ENCODE data around the gene B4GALNT3.

Gene B4GALNT3

GRCh38 chr12:479161-479560 is 19.4 kb downstream of the B4GALNT3 start:
- no peak overlapping the region for H3K4me3 ChIP-seq (ENCODE audit: control insufficient read depth, low read depth, low read length)
- DNase-seq (ENCODE audit: low read depth): no peak
- TF ChIP-seq CTCF (IDR thresholded peaks at IDR 0.05; ENCODE audit: control insufficient read depth, insufficient read depth, low read depth, low read length, missing control alignments): no peak

DNA sequence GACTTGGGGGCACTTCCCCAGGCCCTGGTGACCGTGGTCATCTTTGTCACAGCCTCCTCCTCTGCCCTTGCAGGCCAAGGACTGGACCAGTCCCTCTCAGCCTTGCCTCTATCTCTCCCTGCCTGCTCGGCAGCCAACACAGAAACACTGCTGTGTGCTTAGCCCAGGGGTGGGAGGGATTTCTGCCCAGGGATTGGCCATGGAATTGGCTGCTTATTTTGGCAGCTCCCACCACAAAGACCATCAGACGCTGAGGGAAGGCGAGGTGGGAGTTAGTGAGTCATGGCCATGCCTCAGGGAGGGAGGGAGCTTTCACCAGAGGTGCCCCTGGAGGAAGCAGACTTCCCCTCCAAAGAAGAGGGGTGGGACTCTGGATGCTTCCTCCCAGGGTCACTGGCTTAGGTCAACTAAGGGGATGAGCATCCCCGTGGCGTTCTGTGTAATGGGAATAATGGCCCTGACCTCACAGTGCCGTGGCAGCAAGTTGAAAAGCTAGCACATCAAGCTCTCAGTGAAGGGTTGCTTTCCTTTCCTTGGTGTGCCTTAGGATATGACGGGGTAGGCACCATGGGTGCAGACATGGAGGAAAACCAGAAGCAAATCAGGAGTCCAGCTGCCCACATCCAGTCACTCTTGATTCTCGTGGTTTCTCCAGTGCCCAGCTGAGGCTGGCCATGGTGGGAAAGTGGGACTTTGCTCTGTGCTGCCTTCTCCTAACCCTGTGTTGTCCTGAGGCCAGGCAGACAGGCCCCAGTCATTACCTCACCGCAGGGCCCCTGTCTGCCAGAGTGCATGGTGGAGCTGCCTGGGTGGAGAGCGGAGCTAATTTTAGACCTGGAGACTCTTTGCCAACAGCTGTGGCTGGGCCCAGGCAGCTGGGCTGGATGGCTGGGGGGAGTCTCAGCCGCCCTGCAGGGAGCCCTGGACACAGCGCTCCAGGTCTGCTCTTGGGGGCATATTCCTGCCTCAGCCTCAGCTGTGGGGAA is 21.4 kb downstream of the B4GALNT3 start:
- no peak for DNase-seq (ENCODE audit: low read depth)

DNA sequence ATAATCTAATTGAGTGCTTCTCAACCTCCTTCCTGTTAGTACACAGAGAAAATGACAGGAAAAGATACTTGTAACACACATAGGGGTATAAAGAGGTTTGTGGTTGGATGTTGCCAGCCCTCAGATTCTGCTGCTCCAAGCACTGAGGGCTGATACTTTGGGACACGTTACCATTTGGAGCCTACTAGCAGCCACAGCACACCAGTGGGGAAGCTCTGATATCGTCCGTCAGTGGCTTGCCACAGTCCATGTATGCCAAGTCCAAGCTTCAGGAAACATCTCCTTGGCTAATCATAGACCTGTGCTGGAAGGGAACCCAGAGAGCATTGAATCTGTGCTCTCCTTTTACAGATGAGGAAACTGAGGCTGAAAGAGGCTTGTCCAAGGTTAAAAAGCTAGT is 22.3 kb downstream of the B4GALNT3 start:
- TF ChIP-seq CTCF (IDR thresholded peaks at IDR 0.05; ENCODE audit: control insufficient read depth, insufficient read depth, low read depth, low read length, missing control alignments): no peak
- DNase-seq (ENCODE audit: low read depth): no peak
- H3K4me3 ChIP-seq (ENCODE audit: control insufficient read depth, low read depth, low read length): no peak overlapping the region

More for the DNA sequence above, 21.4 kb downstream of the B4GALNT3 start:
- no peak overlapping the region for H3K4me3 ChIP-seq (ENCODE audit: control insufficient read depth, low read depth, low read length)
- no peak for TF ChIP-seq CTCF (IDR thresholded peaks at IDR 0.05; ENCODE audit: control insufficient read depth, insufficient read depth, low read depth, low read length, missing control alignments)

DNA sequence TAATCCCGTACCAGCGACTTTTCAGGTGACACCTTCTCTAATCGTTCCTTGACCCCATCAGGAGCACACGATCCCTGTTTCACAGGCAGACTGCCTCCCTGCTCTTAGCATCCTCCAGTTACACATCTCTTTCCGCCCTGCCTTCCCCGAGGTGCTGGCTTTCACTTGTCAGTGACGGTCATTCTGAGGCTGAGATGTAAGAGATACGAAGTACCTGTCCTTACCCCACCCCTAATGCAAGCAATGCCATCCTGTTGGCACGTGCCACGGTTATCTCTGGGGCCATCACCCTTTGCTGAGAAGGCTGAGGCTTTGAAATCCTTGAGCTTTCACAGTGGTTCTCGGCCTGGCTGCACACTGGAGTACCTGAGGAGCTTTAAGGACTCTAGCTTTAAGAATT is 24.4 kb downstream of the B4GALNT3 start:
- DNase-seq (ENCODE audit: low read depth): no peak
- H3K4me3 ChIP-seq (ENCODE audit: control insufficient read depth, low read depth, low read length): no peak overlapping the region
- TF ChIP-seq CTCF (IDR thresholded peaks at IDR 0.05; ENCODE audit: control insufficient read depth, insufficient read depth, low read depth, low read length, missing control alignments): no peak

DNA sequence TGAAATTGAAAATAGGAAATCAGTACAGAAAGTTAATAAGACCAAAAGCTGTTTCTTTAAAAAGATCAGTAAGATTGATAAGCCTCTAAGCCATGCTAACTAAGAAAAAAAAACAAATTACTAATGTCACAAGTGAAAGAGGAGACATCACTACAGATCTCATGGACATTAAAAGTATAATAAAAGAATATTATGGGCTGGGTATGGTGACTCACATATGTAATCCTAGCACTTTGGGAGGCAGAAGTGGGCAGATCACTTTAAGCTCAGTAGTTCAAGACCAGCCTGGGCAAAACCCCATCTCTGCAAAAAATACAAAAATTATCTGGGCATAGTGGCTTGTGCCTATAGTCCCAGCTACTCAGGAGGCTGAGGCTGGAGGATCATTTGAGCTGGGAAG is 30.5 kb downstream of the B4GALNT3 start:
- H3K4me3 ChIP-seq (ENCODE audit: control insufficient read depth, low read depth, low read length): no peak overlapping the region
- no peak for TF ChIP-seq CTCF (IDR thresholded peaks at IDR 0.05; ENCODE audit: control insufficient read depth, insufficient read depth, low read depth, low read length, missing control alignments)

DNA sequence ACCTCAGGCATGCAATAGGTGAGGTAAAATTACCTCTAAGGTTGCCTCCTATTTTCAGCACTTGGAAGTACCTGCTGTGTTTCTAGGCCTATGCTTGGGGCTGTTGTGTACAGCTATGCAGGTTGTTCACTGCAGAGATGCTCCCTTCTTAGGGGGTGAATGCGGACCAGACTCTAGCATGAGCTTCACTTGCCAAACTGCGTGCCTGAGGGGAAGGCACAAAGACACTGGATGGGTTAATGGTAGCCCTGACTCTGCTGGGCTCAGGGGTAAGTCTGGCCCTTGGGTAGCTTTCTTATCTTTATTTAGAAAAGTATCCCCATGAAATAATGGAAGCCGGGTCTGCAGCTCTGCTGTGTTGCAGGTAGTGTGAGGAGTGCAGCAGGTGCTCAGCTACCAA is 35.7 kb downstream of the B4GALNT3 start:
- no peak for TF ChIP-seq CTCF (IDR thresholded peaks at IDR 0.05; ENCODE audit: control insufficient read depth, insufficient read depth, low read depth, low read length, missing control alignments)
- no peak overlapping the region for H3K4me3 ChIP-seq (ENCODE audit: control insufficient read depth, low read depth, low read length)
- DNase-seq (ENCODE audit: low read depth): no peak

More for the DNA sequence above, 30.5 kb downstream of the B4GALNT3 start:
- no peak for DNase-seq (ENCODE audit: low read depth)
